Calu3 (cell line): ENCODE data around the gene PCTP. TPM values are rescaled to one million over a fixed set of nuclear protein-coding genes. Genes with fewer than 3 reads are reported as not detected.

Source experiments
- BruUV-seq: library from RNA; stranded (reverse); fragments of 400-500 nt; replicated peaks from 2 replicates; lab custom pipeline; 2021; lab: Mats Ljungman, UMichigan
- CTCF ChIA-PET: fragments of 300-600 bp; sonication (Branson Sonifier 250); formaldehyde crosslinking; loops from one replicate; lab custom pipeline; 2022; ENCODE audit warnings: antibody characterized with exemption; lab: Charles Lee
- DNase-seq: peaks from one replicate; pipeline ENCODE4 v3.0.0; 2022
- H3K27ac Mint-ChIP-seq: one replicate; pipeline ENCODE4 v1.8.0; 2022; ENCODE audit warnings: mixed read lengths; ENCODE audit not compliant: unreplicated experiment
- H3K27me3 Mint-ChIP-seq: one replicate; pipeline ENCODE4 v1.8.0; 2022; ENCODE audit warnings: mixed read lengths; ENCODE audit not compliant: unreplicated experiment
- H3K36me3 Mint-ChIP-seq: one replicate; pipeline ENCODE4 v1.8.0; 2022; ENCODE audit warnings: mild to moderate bottlenecking, moderate library complexity, mixed read lengths; ENCODE audit not compliant: insufficient read depth, unreplicated experiment
- H3K4me1 Mint-ChIP-seq: one replicate; pipeline ENCODE4 v1.8.0; 2022; ENCODE audit warnings: mild to moderate bottlenecking, low read depth, mixed read lengths; ENCODE audit not compliant: unreplicated experiment
- H3K4me3 Mint-ChIP-seq: one replicate; pipeline ENCODE4 v1.8.0; 2022; ENCODE audit warnings: mild to moderate bottlenecking, low read depth, moderate library complexity, mixed read lengths; ENCODE audit not compliant: unreplicated experiment
- H3K9me3 Mint-ChIP-seq: one replicate; pipeline ENCODE4 v1.8.0; 2022; ENCODE audit warnings: low read depth, mixed read lengths; ENCODE audit not compliant: unreplicated experiment
- intact Hi-C: fragments of 100-400 bp; cut with micrococcal nuclease; formaldehyde crosslinking; loops from one replicate; pipeline ENCODE4 v1.10.0; 2022; ENCODE audit not compliant: unreplicated experiment
- total RNA-seq: library from RNA; stranded (reverse); gene quantifications from 2 replicates; pipeline ENCODE4 v1.2.3, GENCODE V29; 2022
- TF ChIP-seq, protein P1 (sequence below): fragments of 200-600 bp; IDR thresholded peaks from one replicate; pipeline ENCODE4 v1.8.0; 2022; ENCODE audit warnings: antibody characterized with exemption; ENCODE audit not compliant: unreplicated experiment

PCTP gene
- total RNA-seq, 1 experiment from 2014 or later, result 20.1 TPM

DNA sequence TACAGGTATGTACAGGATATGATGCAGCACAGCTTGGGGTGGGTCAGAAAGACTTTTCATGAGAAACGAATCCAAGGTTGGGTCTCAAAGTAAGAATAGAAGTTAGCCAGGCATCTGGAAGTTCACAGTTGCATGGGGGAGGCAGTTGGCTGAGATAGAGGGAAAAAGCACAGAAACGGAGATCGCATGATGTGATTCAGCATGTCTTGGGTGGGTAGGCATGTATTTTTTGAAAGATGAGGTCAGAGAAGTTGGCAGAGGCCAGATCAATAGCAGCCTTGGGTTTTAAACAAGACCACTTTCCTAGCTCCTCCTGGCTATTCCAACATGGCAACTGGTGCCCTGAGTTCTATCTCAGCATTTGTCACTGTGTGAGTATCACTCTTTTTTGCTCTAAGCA lies 67.2 kb downstream of the PCTP start:
- Mint-ChIP-seq H3K27ac (no peak overlapping the region), H3K4me1 (peaks cover 11% of the 10 kb centered on the region), H3K9me3 (no peaks in the 10 kb centered on the region), H3K27me3 (no peaks in the 10 kb centered on the region), H3K4me3 (no peak overlapping the region), H3K36me3 (no peaks in the 10 kb centered on the region)
- TF ChIP-seq, protein P1, sequence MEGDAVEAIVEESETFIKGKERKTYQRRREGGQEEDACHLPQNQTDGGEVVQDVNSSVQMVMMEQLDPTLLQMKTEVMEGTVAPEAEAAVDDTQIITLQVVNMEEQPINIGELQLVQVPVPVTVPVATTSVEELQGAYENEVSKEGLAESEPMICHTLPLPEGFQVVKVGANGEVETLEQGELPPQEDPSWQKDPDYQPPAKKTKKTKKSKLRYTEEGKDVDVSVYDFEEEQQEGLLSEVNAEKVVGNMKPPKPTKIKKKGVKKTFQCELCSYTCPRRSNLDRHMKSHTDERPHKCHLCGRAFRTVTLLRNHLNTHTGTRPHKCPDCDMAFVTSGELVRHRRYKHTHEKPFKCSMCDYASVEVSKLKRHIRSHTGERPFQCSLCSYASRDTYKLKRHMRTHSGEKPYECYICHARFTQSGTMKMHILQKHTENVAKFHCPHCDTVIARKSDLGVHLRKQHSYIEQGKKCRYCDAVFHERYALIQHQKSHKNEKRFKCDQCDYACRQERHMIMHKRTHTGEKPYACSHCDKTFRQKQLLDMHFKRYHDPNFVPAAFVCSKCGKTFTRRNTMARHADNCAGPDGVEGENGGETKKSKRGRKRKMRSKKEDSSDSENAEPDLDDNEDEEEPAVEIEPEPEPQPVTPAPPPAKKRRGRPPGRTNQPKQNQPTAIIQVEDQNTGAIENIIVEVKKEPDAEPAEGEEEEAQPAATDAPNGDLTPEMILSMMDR, result no peak
- CTCF ChIA-PET, result no interaction called here
- BruUV-seq, result no TSS peak
- intact Hi-C loops, result no loop called here
- no peak for DNase-seq

DNA sequence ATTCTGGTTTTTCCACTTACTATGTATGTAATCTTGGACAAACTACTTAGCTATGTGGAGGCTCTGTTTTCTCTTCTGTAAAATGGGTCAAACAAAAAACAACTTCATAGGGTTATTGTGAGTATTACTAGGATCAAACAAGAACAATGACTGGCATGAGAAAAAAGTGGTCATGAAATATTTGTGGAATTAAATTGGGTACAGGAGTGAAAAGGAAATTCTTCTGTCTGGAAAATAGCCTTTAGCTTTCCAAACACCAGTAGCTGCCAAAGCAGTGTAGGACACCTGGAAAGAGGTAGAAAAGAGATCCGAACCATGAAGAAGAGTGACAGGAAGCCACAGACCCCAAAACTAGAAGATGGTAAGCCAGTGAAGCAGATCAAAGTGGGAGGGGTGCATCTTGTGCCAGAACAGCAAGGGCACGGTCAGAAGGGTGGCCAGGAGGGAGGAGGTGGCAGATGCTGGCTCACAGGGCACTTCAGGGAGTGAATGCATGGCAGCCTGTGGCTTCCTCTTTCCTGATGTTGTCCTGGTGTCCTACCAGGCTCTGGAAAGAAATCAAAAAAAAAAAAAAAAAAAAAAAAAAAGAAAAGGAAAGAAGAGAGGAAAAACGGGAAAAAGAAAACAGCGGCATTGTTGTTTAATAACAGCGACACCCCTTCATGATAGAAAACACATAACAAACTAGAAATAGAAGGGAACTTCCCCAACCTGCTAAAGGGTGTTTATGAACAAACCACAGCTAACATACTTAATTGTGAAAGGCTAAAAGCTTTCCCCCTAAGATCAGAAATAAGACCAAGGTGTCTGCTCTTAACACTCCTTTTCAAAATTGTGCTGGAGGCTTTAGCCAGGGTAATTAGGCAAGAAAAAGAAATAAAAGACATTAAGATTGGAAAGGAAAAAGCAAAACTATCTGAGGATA lies 67.9 kb downstream of the PCTP start:
- TF ChIP-seq, protein P1, result no peak
- Mint-ChIP-seq H3K36me3 (no peaks in the 10 kb centered on the region), H3K27ac (no peak overlapping the region), H3K9me3 (no peaks in the 10 kb centered on the region), H3K4me1 (peaks cover 8% of the 10 kb centered on the region), H3K4me3 (no peak overlapping the region), H3K27me3 (no peaks in the 10 kb centered on the region)
- no peak for DNase-seq
- intact Hi-C loops, result no loop called here
- no TSS peak for BruUV-seq
- CTCF ChIA-PET, result no interaction called here

DNA sequence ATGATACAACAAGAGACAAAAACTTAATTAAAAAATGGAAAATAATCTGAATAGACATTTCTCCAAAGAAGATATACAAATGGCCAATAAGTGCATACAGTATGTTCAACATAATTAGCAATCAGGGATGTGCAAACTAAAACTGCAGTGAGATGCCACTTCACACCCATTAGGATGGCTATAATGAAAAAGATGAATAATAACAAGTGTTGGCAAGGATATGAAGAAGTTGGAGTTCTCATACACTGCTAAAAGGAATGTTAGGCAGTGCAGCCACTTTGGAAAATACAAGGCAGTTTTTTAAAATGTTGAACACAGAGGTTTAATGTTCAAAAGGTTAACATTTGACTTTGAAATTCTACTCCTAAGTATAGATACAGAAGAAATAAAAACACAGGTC lies 69.8 kb downstream of the PCTP start:
- DNase-seq, result no peak
- H3K27ac Mint-ChIP-seq, result no peak overlapping the region
- BruUV-seq, result no TSS peak
- H3K36me3 Mint-ChIP-seq, result no peaks in the 10 kb centered on the region
- no peak overlapping the region for H3K4me3 Mint-ChIP-seq
- H3K27me3 Mint-ChIP-seq, result no peaks in the 10 kb centered on the region
- TF ChIP-seq, protein P1, result no peak
- no peaks in the 10 kb centered on the region for H3K9me3 Mint-ChIP-seq
- CTCF ChIA-PET, result no interaction called here
- intact Hi-C loops, result no loop called here
- no peaks in the 10 kb centered on the region for H3K4me1 Mint-ChIP-seq

DNA sequence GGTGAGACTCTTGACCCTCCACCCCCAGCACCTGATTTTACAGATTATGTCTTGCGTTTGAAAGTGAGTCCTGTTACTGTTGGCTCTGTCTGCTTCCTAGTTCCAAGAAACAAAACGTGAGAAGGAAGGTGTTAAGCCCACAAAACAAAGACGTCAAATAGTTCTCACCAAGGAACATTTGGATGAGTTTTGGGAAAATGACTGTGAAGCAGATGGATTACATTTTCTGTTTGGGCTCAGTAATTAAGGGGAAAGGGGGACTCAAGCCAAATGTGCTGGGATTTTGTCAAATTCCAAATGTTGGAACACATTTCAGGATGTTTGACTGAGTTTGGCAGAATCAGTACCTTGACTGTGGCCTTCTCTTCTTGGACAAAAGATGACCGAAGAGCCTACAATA lies 71.2 kb downstream of the PCTP start:
- TF ChIP-seq, protein P1, result no peak
- intact Hi-C loops, result no loop called here
- no peaks in the 10 kb centered on the region for H3K4me1 Mint-ChIP-seq
- CTCF ChIA-PET, result no interaction called here
- BruUV-seq, result no TSS peak
- H3K27ac Mint-ChIP-seq, result no peak overlapping the region
- H3K36me3 Mint-ChIP-seq, result no peaks in the 10 kb centered on the region
- DNase-seq, result no peak
- no peak overlapping the region for H3K4me3 Mint-ChIP-seq
- H3K9me3 Mint-ChIP-seq, result no peaks in the 10 kb centered on the region
- H3K27me3 Mint-ChIP-seq, result no peaks in the 10 kb centered on the region
